GM18909 (cell line): ENCODE measurements around the gene MPC1.

ENCODE experiments used
- ATAC-seq: cut with Tn5 transposase; IDR thresholded peaks from one replicate; pipeline ENCODE4 v1.9.1; 2021; ENCODE audit warnings: mild to moderate bottlenecking; ENCODE audit not compliant: unreplicated experiment, poor library complexity

MPC1 gene

GRCh38 chr6:166382933-166383801 lies at the start of gene MPC1:
MPC1 (minus strand) TSS chr6:166382940; CDS start chr6:166382876, 64 bp downstream.
- ATAC-seq, result peak; percentile 88

GRCh38 chr6:166430269-166430668 lies 47.5 kb upstream of the MPC1 start:
- ATAC-seq, result no peak

GRCh38 chr6:166424431-166424830 lies 41.7 kb upstream of the MPC1 start:
- no peak for ATAC-seq

GRCh38 chr6:166423781-166424180 lies 41.0 kb upstream of the MPC1 start:
- no peak for ATAC-seq

- no peak for ATAC-seq
These were observed 40.5 kb upstream of the MPC1 start for GRCh38 chr6:166423051-166423745.

GRCh38 chr6:166422201-166422940 lies 39.6 kb upstream of the MPC1 start:
- ATAC-seq, result no peak

- ATAC-seq, result no peak
These were observed 37.6 kb upstream of the MPC1 start for GRCh38 chr6:166420351-166420750.

- ATAC-seq, result peak; percentile 24
These were observed 37.0 kb upstream of the MPC1 start for GRCh38 chr6:166419717-166420116.

- peak; percentile 98 for ATAC-seq
These were observed 36.5 kb upstream of the MPC1 start for GRCh38 chr6:166419286-166419685.

GRCh38 chr6:166418691-166419143 lies 36.0 kb upstream of the MPC1 start:
- no peak for ATAC-seq

GRCh38 chr6:166417285-166417691 lies 34.5 kb upstream of the MPC1 start:
- peak; percentile 59 for ATAC-seq

- no peak for ATAC-seq
These were observed 33.1 kb upstream of the MPC1 start for GRCh38 chr6:166415833-166416347.

- ATAC-seq, result no peak
These were observed 32.6 kb upstream of the MPC1 start for GRCh38 chr6:166415306-166415705.

GRCh38 chr6:166413491-166413951 lies 30.8 kb upstream of the MPC1 start:
- no peak for ATAC-seq

- ATAC-seq, result no peak
These were observed 30.2 kb upstream of the MPC1 start for GRCh38 chr6:166412911-166413384.

- ATAC-seq, result no peak
These were observed 29.6 kb upstream of the MPC1 start for GRCh38 chr6:166412156-166412910.

GRCh38 chr6:166411721-166412151 lies 29.0 kb upstream of the MPC1 start:
- no peak for ATAC-seq

- ATAC-seq, result no peak
These were observed 28.5 kb upstream of the MPC1 start for GRCh38 chr6:166411271-166411670.

GRCh38 chr6:166410426-166410935 lies 27.7 kb upstream of the MPC1 start:
- ATAC-seq, result no peak
